Endothelial cell of umbilical vein (primary cell): ENCODE results near the gene PLPPR5. TPM values are rescaled to one million over a fixed set of nuclear protein-coding genes. Genes with fewer than 3 reads are reported as not detected.

Source experiments
- BruUV-seq: library from RNA; stranded (reverse); fragments of 400-500 nt; replicated peaks from 2 replicates; lab custom pipeline; 2021; lab: Mats Ljungman, UMichigan
- CTCF ChIA-PET: fragments of 300-600, 350-600 bp; sonication (Branson Sonifier 250); formaldehyde crosslinking; loops from one replicate; lab custom pipeline; 2021; ENCODE audit warnings: antibody characterized with exemption, inconsistent platforms; lab: Charles Lee
- POLR2A ChIA-PET: fragments of 300-600, 350-600 bp; sonication (Branson Sonifier 250); formaldehyde crosslinking; loops from one replicate; lab custom pipeline; 2021; ENCODE audit warnings: antibody characterized with exemption, inconsistent platforms; lab: Charles Lee
- DNase-seq: peaks from one replicate; pipeline ENCODE4 v3.0.0-alpha.2; 2011; ENCODE audit warnings: low read depth, low spot score
- FAIRE-seq: peaks from 2 replicates; lab custom pipeline; 2011; peaks lifted over from hg19 to GRCh38; lab: Jason Lieb, UNC
- H2AFZ ChIP-seq: 2 replicates; pipeline ENCODE4 v1.6.0; 2012; ENCODE audit warnings: low read depth, low read length, control low read depth, inconsistent platforms
- H3K27ac ChIP-seq: 2 replicates; pipeline ENCODE4 v1.5.1; 2011; ENCODE audit warnings: low read depth, mild to moderate bottlenecking, control low read depth, low read length, moderate library complexity; ENCODE audit not compliant: insufficient read depth
- H3K27me3 ChIP-seq, 2 experiments: 2 replicates each; pipeline versions ENCODE4 v1.6.0 to v1.6.1; 2011; ENCODE audit warnings: low read length in 2 of 2, mixed read lengths in 1 of 2; ENCODE audit not compliant: control insufficient read depth in 2 of 2, insufficient read depth in 2 of 2
- H3K36me3 ChIP-seq, 2 experiments: 2 replicates in 1 of 2; 3 replicates in 1 of 2; pipeline ENCODE4 v1.5.1; 2011; ENCODE audit warnings: low read length in 2 of 2, mild to moderate bottlenecking in 1 of 2, moderate library complexity in 1 of 2; ENCODE audit not compliant: control insufficient read depth in 2 of 2, insufficient read depth in 2 of 2; ENCODE audit errors: extremely low read depth in 1 of 2
- H3K4me1 ChIP-seq: 3 replicates; pipeline ENCODE4 v1.5.1; 2011; ENCODE audit warnings: mild to moderate bottlenecking, low read length; ENCODE audit not compliant: control insufficient read depth, insufficient read depth; ENCODE audit errors: extremely low read depth
- H3K4me2 ChIP-seq: 2 replicates; pipeline ENCODE4 v1.6.1; 2011; ENCODE audit warnings: low read length, control low read depth, mixed read lengths; ENCODE audit not compliant: insufficient read depth
- H3K4me3 ChIP-seq, 3 experiments: fragments of 200-600 bp in 1 of 3; sonication (generic), shearing (Covaris generic) in 1 of 3; replicated peaks in 1 of 3; 2 replicates each; pipeline ENCODE4 v1.5.1; 2011 to 2016; ENCODE audit warnings: control low read depth in 3 of 3, low read length in 3 of 3, mild to moderate bottlenecking in 2 of 3, inconsistent platforms in 1 of 3, low read depth in 1 of 3, moderate library complexity in 1 of 3; ENCODE audit not compliant: insufficient read depth in 1 of 3
- H3K79me2 ChIP-seq: 2 replicates; pipeline ENCODE4 v1.6.0; 2012; ENCODE audit warnings: low read length, inconsistent platforms; ENCODE audit not compliant: control insufficient read depth, insufficient read depth
- H3K9ac ChIP-seq: replicated peaks from 2 replicates; pipeline ENCODE3; 2011; ENCODE audit warnings: low read length, control low read depth; ENCODE audit not compliant: insufficient read depth; ENCODE audit errors: extremely low read depth
- H3K9me1 ChIP-seq: replicated peaks from 3 replicates; pipeline ENCODE4 v1.6.0; 2011; ENCODE audit warnings: mild to moderate bottlenecking, low read length; ENCODE audit not compliant: control insufficient read depth, insufficient read depth; ENCODE audit errors: extremely low read depth
- H3K9me3 ChIP-seq: replicated peaks from 2 replicates; pipeline ENCODE4 v1.5.1; 2012; ENCODE audit warnings: low read length, inconsistent platforms; ENCODE audit not compliant: control insufficient read depth, insufficient read depth
- H4K20me1 ChIP-seq: replicated peaks from 2 replicates; pipeline ENCODE3; 2011; ENCODE audit warnings: mild to moderate bottlenecking, low read length; ENCODE audit not compliant: control insufficient read depth, insufficient read depth; ENCODE audit errors: extremely low read depth
- CTCF ChIP-seq, 2 donors: IDR thresholded peaks; 1 replicate in 1 of 2; 2 replicates in 1 of 2; pipeline ENCODE4 v1.5.1; 2011; ENCODE audit warnings: low read length in 2 of 2, mild to moderate bottlenecking in 2 of 2, moderate library complexity in 2 of 2, control low read depth in 1 of 2, inconsistent platforms in 1 of 2, low read depth in 1 of 2; ENCODE audit not compliant: insufficient read depth in 1 of 2; ENCODE audit errors: extremely low read depth in 1 of 2
- EZH2 ChIP-seq: IDR thresholded peaks from 2 replicates; pipeline ENCODE4 v1.6.1; 2012; ENCODE audit warnings: borderline replicate concordance, low read depth, mild to moderate bottlenecking, moderate library complexity, low read length, inconsistent platforms; ENCODE audit not compliant: severe bottlenecking
- FOS ChIP-seq: IDR thresholded peaks from 2 replicates; pipeline ENCODE4 v1.6.1; 2011; ENCODE audit warnings: mild to moderate bottlenecking, low read length, moderate library complexity, borderline replicate concordance; ENCODE audit not compliant: insufficient read depth
- GATA2 ChIP-seq: IDR thresholded peaks from 2 replicates; pipeline ENCODE4 v1.7.0; 2011; ENCODE audit warnings: low read depth, mild to moderate bottlenecking, moderate library complexity, mixed read lengths, low read length; ENCODE audit not compliant: insufficient read length, insufficient read depth
- JUN ChIP-seq: IDR thresholded peaks from 2 replicates; pipeline ENCODE4 v1.6.1; 2011; ENCODE audit warnings: borderline replicate concordance, low read depth; ENCODE audit not compliant: insufficient read length, insufficient read depth
- MAX ChIP-seq: IDR thresholded peaks from 2 replicates; pipeline ENCODE4 v1.6.1; 2011; ENCODE audit not compliant: insufficient read depth, insufficient read length
- MYC ChIP-seq: IDR thresholded peaks from one replicate; pipeline ENCODE4 v1.6.1; 2011; ENCODE audit warnings: mild to moderate bottlenecking, low read depth, low read length
- POLR2A ChIP-seq: IDR thresholded peaks from 2 replicates; pipeline ENCODE4 v1.6.1; 2012; ENCODE audit warnings: low read depth, mild to moderate bottlenecking, control low read depth, low read length
- POLR2AphosphoS5 ChIP-seq: IDR thresholded peaks from 2 replicates; pipeline ENCODE4 v1.6.1; 2012; ENCODE audit warnings: low read depth, mild to moderate bottlenecking, control low read depth, low read length, moderate library complexity; ENCODE audit not compliant: insufficient read depth
- dilution Hi-C: fragments of 300-500 bp; cut with MboI; formaldehyde crosslinking; loops from one replicate; pipeline ENCODE4 v1.15.0; 2019; ENCODE audit warnings: low sequenced_read_pairs; ENCODE audit not compliant: extremely low pct_ligation_motif_present
- intact Hi-C: fragments of 100-400 bp; cut with micrococcal nuclease; formaldehyde crosslinking; loops from one replicate; pipeline ENCODE4 v1.10.0; 2022
- polyA plus RNA-seq, 4 experiments: library from polyadenylated mRNA; depleted of rRNA in 3 of 4; stranded (reverse) in 3 of 4; unstranded in 1 of 4; fragments of >200 nt; gene quantifications; 2 replicates each; pipeline versions ENCODE4 v1.2.1 to v1.2.3, GENCODE V29; 2011 to 2012; ENCODE audit warnings: missing spikeins in 1 of 4
- total RNA-seq: library from RNA; stranded (reverse); gene quantifications from 2 replicates; pipeline ENCODE4 v1.2.3, GENCODE V29; 2021

The PLPPR5 gene
- total and polyA plus RNA-seq, 2 donors (not counting 3 experiments of a cell fraction or from before 2014, with no cell fraction given), result not detected

GRCh38 chr1:98926597-98926996, 78.1 kb downstream of the PLPPR5 start:
- no peak overlapping the region for H3K4me3 ChIP-seq
- no peak overlapping the region for H3K9ac ChIP-seq
- H3K9me1 ChIP-seq, result no peaks in the 10 kb centered on the region
- ChIA-PET POLR2A (no interaction called here), CTCF (no interaction called here)
- no peaks in the 10 kb centered on the region for H4K20me1 ChIP-seq
- H2AFZ ChIP-seq, result no peak overlapping the region
- intact Hi-C loops, result no loop called here
- H3K4me1 ChIP-seq, result no peaks in the 10 kb centered on the region
- no peaks in the 10 kb centered on the region for H3K36me3 ChIP-seq
- dilution Hi-C loops, result no loop called here
- no peaks in the 10 kb centered on the region for H3K9me3 ChIP-seq
- no peaks in the 10 kb centered on the region for H3K27me3 ChIP-seq
- TF ChIP-seq MAX, result no peak
- no peak for TF ChIP-seq POLR2AphosphoS5
- TF ChIP-seq JUN, result no peak
- TF ChIP-seq CTCF (IDR thresholded peaks at IDR 0.05; ENCODE audit: extremely low read depth in 1 of 2, insufficient read depth in 1 of 2, low read depth in 1 of 2, low read length in 2 of 2), result no peak
- TF ChIP-seq POLR2A, result no peak
- no peak for TF ChIP-seq FOS
- no peak for TF ChIP-seq EZH2
- TF ChIP-seq MYC, result no peak
- no peak for TF ChIP-seq GATA2
- no peak overlapping the region for H3K27ac ChIP-seq
- FAIRE-seq (no peak), DNase-seq (no peak)
- H3K4me2 ChIP-seq, result no peak overlapping the region
- H3K79me2 ChIP-seq, result no peaks in the 10 kb centered on the region
- no TSS peak for BruUV-seq
